AG04450 (cell line): ENCODE measurements around the gene KRT222. TPM values are rescaled to one million over a fixed set of nuclear protein-coding genes. Genes with fewer than 3 reads are reported as not detected.

Experiments
- CTCF ChIA-PET: fragments of 300-600, 350-600 bp; formaldehyde crosslinking; extraction: SDS; loops from one replicate; lab custom pipeline; 2022; ENCODE audit warnings: antibody characterized with exemption, inconsistent platforms; lab: Charles Lee
- POLR2A ChIA-PET: fragments of 350-600 bp; formaldehyde crosslinking; extraction: SDS; loops from one replicate; lab custom pipeline; 2021; ENCODE audit warnings: antibody characterized with exemption, inconsistent platforms; lab: Yijun Ruan, JAX
- DNase-seq: peaks from one replicate; pipeline ENCODE4 v3.0.0-alpha.2; 2011; ENCODE audit warnings: low read depth, low spot score
- H3K27ac ChIP-seq: one replicate; pipeline ENCODE4 v1.5.1; 2012; ENCODE audit warnings: low read depth, low read length, control low read depth
- H3K27me3 ChIP-seq: one replicate; pipeline ENCODE4 v1.6.0; 2012; ENCODE audit warnings: low read length; ENCODE audit not compliant: control insufficient read depth, insufficient read depth
- H3K4me3 ChIP-seq: 2 replicates; pipeline ENCODE4 v1.5.1; 2011; ENCODE audit warnings: mild to moderate bottlenecking, low read depth, low read length, control low read depth
- H3K9me3 ChIP-seq: 2 replicates; pipeline ENCODE4 v1.5.1; 2012; ENCODE audit warnings: low read length; ENCODE audit not compliant: control insufficient read depth, insufficient read depth
- CTCF ChIP-seq: IDR thresholded peaks from 2 replicates; pipeline ENCODE4 v1.5.1; 2011; ENCODE audit warnings: low read depth, low read length, control low read depth, inconsistent platforms
- polyA plus RNA-seq: library from polyadenylated mRNA; depleted of rRNA; stranded (reverse); fragments of >200 nt; gene quantifications from 2 replicates; pipeline ENCODE4 v1.2.3, GENCODE V29; 2011

KRT222 gene
- polyA plus RNA-seq, 1 experiment = not detected

- Histone ChIP-seq H3K27me3 (peaks cover 21% of the 10 kb centered on the region), H3K9me3 (no peaks in the 10 kb centered on the region), H3K27ac (no peak overlapping the region), H3K4me3 (no peak overlapping the region)
- CTCF ChIA-PET = no interaction called here
- POLR2A ChIA-PET = no interaction called here
- DNase-seq = no peak
- no peak for TF ChIP-seq CTCF
Observed at GRCh38 chr17:40702271-40702670, 37.3 kb upstream of the KRT222 start.

DNA sequence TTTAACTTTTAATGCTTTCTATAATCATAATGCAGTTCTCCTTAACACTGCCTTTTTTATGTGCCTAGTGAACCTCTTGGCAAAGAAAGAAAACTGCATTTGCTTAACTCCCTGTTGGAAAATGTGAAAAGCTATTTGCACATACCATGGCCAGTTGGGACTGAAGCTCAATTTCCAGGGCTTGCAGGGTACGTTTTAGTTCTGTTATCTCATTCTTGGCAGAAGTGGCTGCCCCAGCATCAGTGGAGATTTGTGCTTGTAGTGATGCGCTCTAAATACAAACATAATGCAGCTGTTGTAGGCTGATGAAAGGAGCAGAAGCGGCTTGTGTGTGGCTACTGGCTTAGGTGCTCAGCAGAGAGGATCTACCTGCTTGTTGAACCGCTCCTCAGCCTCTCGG lies 34.9 kb upstream of the KRT222 start:
- Histone ChIP-seq H3K4me3 (no peak overlapping the region), H3K27ac (no peak overlapping the region), H3K9me3 (no peaks in the 10 kb centered on the region), H3K27me3 (peaks cover 23% of the 10 kb centered on the region)
- CTCF ChIA-PET = no interaction called here
- no peak for DNase-seq
- POLR2A ChIA-PET = no interaction called here
- TF ChIP-seq CTCF = no peak

- ChIA-PET POLR2A (no interaction called here), CTCF (no interaction called here)
- no peaks in the 10 kb centered on the region for H3K9me3 ChIP-seq
- H3K4me3 ChIP-seq = no peak overlapping the region
- TF ChIP-seq CTCF = no peak
- no peak for DNase-seq
- H3K27ac ChIP-seq = no peak overlapping the region
- peaks cover 22% of the 10 kb centered on the region for H3K27me3 ChIP-seq
Observed at GRCh38 chr17:40699371-40699770, 34.4 kb upstream of the KRT222 start.

DNA sequence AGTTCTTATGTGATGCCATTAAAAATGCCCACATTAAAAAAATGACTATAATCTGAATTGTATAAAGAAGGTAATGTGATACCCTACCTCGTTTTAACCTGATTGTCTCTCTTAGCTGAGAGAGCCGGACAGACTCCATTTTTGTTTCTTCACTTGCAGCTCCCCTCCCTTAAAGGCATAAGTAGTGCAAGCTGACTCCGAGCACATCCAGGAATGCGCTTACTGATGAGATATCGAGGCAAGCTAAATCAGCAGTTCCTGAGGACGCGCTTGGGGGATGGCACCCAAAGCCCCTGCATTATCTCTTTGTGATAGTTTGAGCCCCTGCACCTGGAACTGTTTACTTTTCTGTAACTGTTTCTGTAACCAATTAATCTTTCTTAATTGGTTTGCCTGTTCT lies 32.3 kb upstream of the KRT222 start:
- CTCF ChIA-PET = interaction anchor here (0.7 kb wide), 1 partner anchor 966 kb away, joined by 5 read pairs; no protein-coding TSS in a partner anchor
- TF ChIP-seq CTCF = no peak
- POLR2A ChIA-PET = no interaction called here
- Histone ChIP-seq H3K27me3 (peaks cover 25% of the 10 kb centered on the region), H3K9me3 (no peaks in the 10 kb centered on the region), H3K4me3 (no peak overlapping the region), H3K27ac (no peak overlapping the region)
- DNase-seq = no peak

- ChIA-PET CTCF (no interaction called here), POLR2A (no interaction called here)
- peaks cover 28% of the 10 kb centered on the region for H3K27me3 ChIP-seq
- no peak for DNase-seq
- no peak overlapping the region for H3K4me3 ChIP-seq
- H3K9me3 ChIP-seq = no peaks in the 10 kb centered on the region
- no peak overlapping the region for H3K27ac ChIP-seq
- no peak for TF ChIP-seq CTCF
Observed at GRCh38 chr17:40696651-40697072, 31.7 kb upstream of the KRT222 start.
